Epidermal melanocyte (primary cell): ENCODE data around the gene MAPKAP1.

ENCODE experiments used
- DNase-seq: peaks from one replicate; pipeline ENCODE4 v3.0.0; 2011; ENCODE audit warnings: low spot score; ENCODE audit not compliant: insufficient read length

The MAPKAP1 gene

DNA sequence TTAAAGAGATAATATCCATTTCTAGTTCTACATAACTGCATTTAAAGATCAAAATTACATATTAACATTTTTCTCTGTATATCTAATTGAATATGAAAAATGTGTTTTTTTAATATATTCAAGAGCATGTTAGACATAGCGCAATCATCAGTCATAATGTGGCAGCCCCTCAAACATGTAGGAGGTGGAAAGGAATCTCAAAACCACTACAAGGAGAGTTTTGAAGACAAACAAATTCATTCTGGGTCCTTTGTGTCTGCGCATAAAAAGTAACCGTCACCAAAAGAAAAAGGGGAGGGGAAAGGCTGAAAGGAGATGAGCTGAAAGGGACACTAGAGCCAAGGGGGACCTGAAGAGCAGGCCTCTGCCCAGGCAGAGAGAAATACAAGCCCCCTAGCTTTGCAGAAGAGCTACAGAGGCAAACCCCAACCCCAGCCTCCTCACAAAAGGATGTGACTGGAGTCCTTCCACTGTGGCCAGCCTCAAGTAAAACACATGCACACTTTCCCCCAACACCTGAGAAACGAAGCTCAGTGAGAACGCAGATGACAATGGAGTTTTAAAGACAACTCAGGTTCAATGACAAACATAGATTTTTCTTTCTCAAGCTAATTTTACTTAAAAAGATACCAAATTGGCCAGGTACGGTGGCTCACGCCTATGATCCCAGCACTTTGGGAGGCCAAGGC, 62.0 kb downstream of the MAPKAP1 start:
- no peak for DNase-seq

- no peak for DNase-seq
Observed at GRCh38 chr9:125642311-125642710, 64.7 kb downstream of the MAPKAP1 start.

- DNase-seq: no peak
Observed at GRCh38 chr9:125639057-125639456, 68.0 kb downstream of the MAPKAP1 start.

DNA sequence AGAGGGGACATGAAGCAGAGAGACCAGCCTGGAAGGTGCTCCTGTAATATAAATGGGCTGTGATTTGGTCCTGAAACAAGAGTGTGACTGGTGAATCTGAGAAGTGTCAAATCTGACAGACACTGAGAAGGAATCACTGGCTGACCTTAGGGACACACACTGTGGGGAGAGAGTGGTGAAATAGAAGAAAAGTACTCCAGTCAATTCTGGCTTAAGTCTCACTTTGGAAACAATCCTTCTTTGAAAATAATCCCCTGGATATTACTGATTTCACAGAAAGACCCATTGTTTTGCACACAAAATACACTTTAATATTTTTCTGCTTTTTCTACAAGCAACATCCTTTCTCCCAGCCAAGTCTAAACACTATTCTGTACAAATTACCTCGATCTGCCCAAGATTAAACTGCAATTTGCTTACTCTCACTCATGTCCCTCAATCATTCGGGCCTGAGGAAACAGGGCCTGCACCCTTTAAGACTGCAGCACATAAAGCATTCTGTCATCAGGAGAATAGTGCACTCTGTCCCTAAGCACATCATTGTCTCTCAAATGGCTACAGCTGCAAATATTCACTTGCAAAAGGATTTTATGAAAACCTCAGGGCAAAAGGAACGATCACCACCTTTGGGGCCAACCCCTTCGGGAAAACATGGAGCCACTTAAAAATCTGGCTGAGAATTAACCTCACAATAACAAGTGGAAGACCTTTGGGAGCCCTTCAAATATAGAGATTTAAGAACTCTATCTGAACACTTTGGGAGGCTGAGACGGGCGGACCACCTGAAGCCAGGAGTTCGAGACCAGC, 68.6 kb downstream of the MAPKAP1 start:
- DNase-seq: no peak

GRCh38 chr9:125637241-125637640, 69.8 kb downstream of the MAPKAP1 start:
- no peak for DNase-seq

- no peak for DNase-seq
Observed at GRCh38 chr9:125635888-125636287, 71.1 kb downstream of the MAPKAP1 start.

GRCh38 chr9:125634040-125634717, 72.8 kb downstream of the MAPKAP1 start:
- DNase-seq: no peak

DNA sequence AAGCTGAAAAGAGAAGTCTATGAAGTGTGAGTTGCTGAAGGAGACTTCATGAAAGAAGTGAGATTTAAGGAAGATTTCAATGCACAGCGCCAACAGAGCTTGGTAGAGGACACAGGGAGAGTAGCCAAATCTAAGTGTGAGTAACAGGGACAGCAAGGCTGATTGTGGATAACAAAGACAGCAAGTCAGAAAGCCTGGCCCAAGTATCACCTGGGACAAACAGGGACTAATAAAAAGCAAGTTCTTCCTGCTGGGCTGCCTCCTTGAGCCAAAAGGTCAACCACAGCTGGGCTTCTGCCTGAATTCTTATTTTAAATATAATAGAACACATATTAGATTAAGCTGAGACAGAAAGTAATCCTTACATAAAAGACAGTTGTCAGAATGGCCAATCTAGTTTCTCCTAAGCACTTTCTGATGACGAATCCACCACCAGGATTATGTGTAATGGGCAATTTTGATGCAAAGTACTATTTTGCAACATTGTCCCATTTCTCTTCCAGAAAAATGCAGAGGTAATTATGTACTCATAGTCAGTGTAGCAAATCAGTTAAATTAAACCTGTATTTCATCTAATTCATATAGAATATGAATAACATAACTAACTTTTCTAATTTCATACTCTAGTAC, 73.8 kb downstream of the MAPKAP1 start:
- DNase-seq: no peak

- no peak for DNase-seq
Observed at GRCh38 chr9:125632321-125633115, 74.5 kb downstream of the MAPKAP1 start.

DNA sequence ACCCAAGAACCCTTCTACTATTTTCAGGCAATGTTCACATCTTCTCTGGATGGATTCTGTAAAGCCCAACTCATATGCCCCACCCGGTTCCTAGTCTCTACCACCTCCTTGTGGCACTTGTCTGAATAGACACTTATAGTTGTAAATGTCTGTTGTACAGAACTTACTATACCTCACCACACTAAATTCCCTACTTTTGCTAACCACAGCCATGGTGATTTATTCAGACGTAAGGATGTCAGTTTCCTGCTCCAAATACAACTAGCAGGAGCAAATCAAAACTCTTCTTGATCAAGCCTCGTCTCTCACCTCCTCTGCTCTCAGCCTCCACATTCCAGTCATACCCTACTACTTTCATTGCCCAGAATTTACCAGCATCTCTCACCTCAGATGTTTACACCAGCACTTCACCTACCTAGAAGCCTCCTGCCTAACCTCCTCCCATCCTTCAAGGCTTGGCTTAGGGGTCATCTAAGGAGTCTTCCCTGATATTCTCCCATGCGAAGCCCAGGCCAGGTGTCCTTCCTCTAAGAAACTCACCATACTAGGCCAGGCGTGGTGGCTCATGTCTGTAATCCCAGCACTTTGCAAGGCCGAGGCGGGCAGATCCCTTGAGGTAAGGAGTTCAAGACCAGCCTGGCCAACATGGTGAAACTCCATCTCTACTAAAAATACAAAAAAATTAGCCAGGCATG, 75.5 kb downstream of the MAPKAP1 start:
- peak; percentile 42 for DNase-seq

DNA sequence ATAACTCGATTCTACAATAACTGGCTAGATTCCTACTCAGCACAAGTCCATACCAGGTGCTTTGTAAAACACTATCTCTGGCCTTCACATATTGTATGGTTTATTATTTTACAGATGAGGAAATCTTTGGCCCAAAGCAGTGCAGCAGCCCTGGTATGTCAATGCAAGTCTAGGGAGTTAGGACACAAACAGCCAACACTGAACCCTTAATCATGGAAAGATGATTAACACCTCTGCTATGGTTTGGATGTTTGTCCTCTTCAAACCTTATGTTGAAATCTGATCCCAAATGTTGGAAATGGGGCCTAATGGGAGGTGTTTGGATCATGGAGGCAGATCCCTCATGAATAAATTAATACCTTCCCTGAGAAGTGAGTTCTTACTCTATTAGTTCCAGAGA, 76.6 kb downstream of the MAPKAP1 start:
- DNase-seq: no peak

GRCh38 chr9:125629446-125629845, 77.6 kb downstream of the MAPKAP1 start:
- DNase-seq: no peak

GRCh38 chr9:125626187-125626586, 80.8 kb downstream of the MAPKAP1 start:
- DNase-seq: no peak

GRCh38 chr9:125621170-125621569, 85.8 kb downstream of the MAPKAP1 start:
- no peak for DNase-seq

- no peak for DNase-seq
Observed at GRCh38 chr9:125620216-125620615, 86.8 kb downstream of the MAPKAP1 start.

GRCh38 chr9:125617087-125617486, 89.9 kb downstream of the MAPKAP1 start:
- DNase-seq: no peak

DNA sequence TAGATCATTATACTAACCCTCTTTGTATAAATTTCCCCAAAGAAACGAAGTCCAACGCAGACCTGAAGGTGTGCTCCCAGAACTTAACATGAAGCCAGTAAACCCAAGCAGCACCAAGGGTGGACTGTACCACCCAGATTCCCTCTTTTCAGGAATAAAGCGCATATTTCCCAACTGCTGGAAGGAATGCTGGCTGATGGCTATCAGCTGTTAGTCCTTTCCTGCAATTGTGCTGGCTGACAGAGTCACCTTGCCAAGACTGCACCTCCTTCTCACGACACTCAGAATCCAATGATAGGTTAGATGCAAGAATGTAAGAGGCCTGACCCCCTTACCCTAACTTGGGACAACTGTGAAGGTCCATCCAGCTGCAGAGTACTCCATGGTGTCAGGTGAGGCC, 93.9 kb downstream of the MAPKAP1 start:
- no peak for DNase-seq

DNA sequence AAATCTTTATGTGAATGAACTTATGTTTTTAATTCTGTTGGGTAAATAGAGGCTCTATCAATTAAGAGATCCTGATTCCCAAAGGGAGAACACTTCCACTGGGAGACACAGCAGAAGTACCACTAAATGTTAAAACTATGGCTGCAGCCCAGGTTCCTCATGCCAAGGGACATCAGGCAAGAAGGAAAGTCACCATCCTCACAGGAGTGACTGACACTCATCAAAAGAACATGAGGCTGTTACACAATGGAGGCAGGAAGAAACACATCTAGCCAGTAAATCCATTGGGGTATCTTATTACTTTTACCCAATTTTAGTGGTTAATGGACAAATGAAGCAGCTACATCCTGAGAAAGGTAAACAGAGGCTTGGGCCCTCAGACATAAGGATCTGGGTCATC, 94.4 kb downstream of the MAPKAP1 start:
- no peak for DNase-seq

DNA sequence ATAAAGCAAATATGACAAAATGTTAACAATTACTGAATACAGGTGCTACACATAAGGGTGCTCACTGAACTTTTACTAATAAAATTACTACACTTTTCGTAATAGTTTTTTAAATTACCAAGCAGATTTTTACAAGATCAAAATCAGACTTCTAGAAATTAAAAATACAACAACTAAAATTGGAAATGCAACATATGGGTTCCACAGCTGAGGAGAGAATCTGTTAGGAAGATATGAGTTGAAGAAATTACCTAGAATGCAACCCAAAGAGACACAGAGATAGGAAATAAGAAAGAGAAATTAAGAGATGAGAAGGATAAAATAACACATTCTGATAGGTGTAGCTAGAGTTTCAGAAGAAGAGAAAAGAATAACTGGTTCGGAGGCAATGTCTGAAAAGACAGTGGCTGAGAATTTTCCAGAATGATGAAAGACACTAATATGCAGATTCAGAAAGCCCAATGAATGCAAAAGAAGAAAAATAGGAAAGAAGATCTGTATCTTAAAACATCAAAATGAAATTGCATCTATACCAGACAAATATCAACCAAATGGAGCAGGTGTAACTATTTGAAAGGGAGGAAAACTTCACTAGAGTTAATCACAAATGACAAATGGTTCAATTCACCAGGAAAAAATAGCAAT, 95.8 kb downstream of the MAPKAP1 start:
- DNase-seq: no peak

GRCh38 chr9:125609744-125610143, 97.3 kb downstream of the MAPKAP1 start:
- DNase-seq: no peak
